Activated CD4-positive, CD25-positive, alpha-beta regulatory T cell treated with anti-CD3 and anti-CD28 coated beads, Interleukin-2, amount 50 U/mL, for 16 hours (primary cell): ENCODE results near the gene ZNF644.
"Not testable (repeated sequence)": the region's sequence is repeated elsewhere in the genome, so short reads cannot be mapped to it uniquely, and the experiment has no call there.

Source experiments
- DNase-seq: peaks from one replicate; pipeline ENCODE4 v3.0.0-alpha.2; 2020; ENCODE audit warnings: low read depth, low spot score

Gene ZNF644

GRCh38 chr1:91021686-91022517, at the start of gene ZNF644:
TSS of gene ZNF644 (minus strand) at chr1:91022035. CDS start at chr1:90982353, 39,682 bp downstream.
- peak; percentile 76 for DNase-seq

- no peak for DNase-seq
These were observed 48.5 kb upstream of the ZNF644 start for GRCh38 chr1:91070298-91070697.

- no peak for DNase-seq
These were observed 44.7 kb upstream of the ZNF644 start for GRCh38 chr1:91066538-91066937.

- no peak for DNase-seq
These were observed 43.5 kb upstream of the ZNF644 start for GRCh38 chr1:91065337-91065736.

GRCh38 chr1:91063403-91063802, 41.6 kb upstream of the ZNF644 start:
- not testable (repeated sequence) for DNase-seq

- DNase-seq: no peak
These were observed 37.3 kb upstream of the ZNF644 start for GRCh38 chr1:91059157-91059556.

GRCh38 chr1:91057784-91058183, 35.9 kb upstream of the ZNF644 start:
- DNase-seq: no peak

- DNase-seq: no peak
These were observed 33.1 kb upstream of the ZNF644 start for GRCh38 chr1:91054780-91055481.

- no peak for DNase-seq
These were observed 31.8 kb upstream of the ZNF644 start for GRCh38 chr1:91053630-91054029.

- DNase-seq: not testable (repeated sequence)
These were observed 27.7 kb upstream of the ZNF644 start for GRCh38 chr1:91049551-91049950.

- no peak for DNase-seq
These were observed 24.9 kb upstream of the ZNF644 start for GRCh38 chr1:91046766-91047165.

GRCh38 chr1:91045284-91045683, 23.4 kb upstream of the ZNF644 start:
- no peak for DNase-seq

- not testable (repeated sequence) for DNase-seq
These were observed 22.9 kb upstream of the ZNF644 start for GRCh38 chr1:91044776-91045175.

GRCh38 chr1:91042372-91042771, 20.5 kb upstream of the ZNF644 start:
- DNase-seq: not testable (repeated sequence)

- no peak for DNase-seq
These were observed 16.7 kb upstream of the ZNF644 start for GRCh38 chr1:91038582-91038981.

- no peak for DNase-seq
These were observed 15.3 kb upstream of the ZNF644 start for GRCh38 chr1:91036894-91037829.

- DNase-seq: no peak
These were observed 10.5 kb upstream of the ZNF644 start for GRCh38 chr1:91032349-91032748.

GRCh38 chr1:91031081-91031480, 9.2 kb upstream of the ZNF644 start:
- no peak for DNase-seq

GRCh38 chr1:91026777-91027176, 4.9 kb upstream of the ZNF644 start:
- DNase-seq: no peak

GRCh38 chr1:91026320-91026719, 4.5 kb upstream of the ZNF644 start:
- no peak for DNase-seq

GRCh38 chr1:91024481-91025119, 2.8 kb upstream of the ZNF644 start:
- DNase-seq: no peak
